OCI-LY7 (cell line): ENCODE data around the gene GATA1.

ENCODE experiments used
- CTCF ChIP-seq: fragments of 200-600 bp; sonication (generic); conservative IDR thresholded peaks from 2 replicates; pipeline ENCODE4 v1.5.1; 2014; ENCODE audit warnings: mild to moderate bottlenecking, antibody characterized with exemption, low read length, moderate library complexity, mixed read lengths
- EZH2phosphoT487 ChIP-seq: fragments of 200-600 bp; sonication (generic); IDR thresholded peaks from 2 replicates; pipeline ENCODE4 v1.6.1; 2018; ENCODE audit warnings: low read depth, borderline replicate concordance, mild to moderate bottlenecking, mixed run types, antibody characterized with exemption, low read length, moderate library complexity, mixed read lengths

- TF ChIP-seq CTCF = no peak
- no peak for TF ChIP-seq EZH2phosphoT487
Measured at GRCh38 chrX:48818866-48819265, 32.5 kb downstream of the GATA1 start.
